Mesendoderm (in vitro differentiated cells): Measurements from ENCODE around the gene ASB5.
"Not testable (repeated sequence)": the region's sequence is repeated elsewhere in the genome, so short reads cannot be mapped to it uniquely, and the experiment has no call there.

Experiments used
- DNase-seq: peaks from one replicate; pipeline ENCODE4 v3.0.0; 2013
- H2AK5ac ChIP-seq: 2 replicates; pipeline ENCODE4 v1.6.1; 2013; ENCODE audit warnings: low read length, inconsistent platforms
- H2BK120ac ChIP-seq: 2 replicates; pipeline ENCODE4 v1.6.1; 2013; ENCODE audit warnings: low read depth, mild to moderate bottlenecking, low read length, moderate library complexity, mixed read lengths
- H2BK15ac ChIP-seq: replicated peaks from 2 replicates; pipeline ENCODE4 v1.6.1; 2013; ENCODE audit warnings: low read depth, mild to moderate bottlenecking, moderate library complexity
- H2BK5ac ChIP-seq: 2 replicates; pipeline ENCODE4 v1.6.1; 2013; ENCODE audit warnings: low read length, inconsistent platforms
- H3K18ac ChIP-seq: 2 replicates; pipeline ENCODE4 v1.6.1; 2013; ENCODE audit warnings: mild to moderate bottlenecking, low read length, mixed read lengths
- H3K23ac ChIP-seq: one replicate; pipeline ENCODE4 v1.6.1; 2013; ENCODE audit warnings: low read length
- H3K27ac ChIP-seq: 2 replicates; pipeline ENCODE4 v1.5.1; 2013; ENCODE audit warnings: low read depth, mild to moderate bottlenecking, inconsistent platforms, low read length, moderate library complexity
- H3K27me3 ChIP-seq: 2 replicates; pipeline ENCODE4 v1.6.1; 2013; ENCODE audit warnings: low read length, control low read depth, mild to moderate bottlenecking, inconsistent platforms; ENCODE audit not compliant: insufficient read depth, poor library complexity
- H3K36me3 ChIP-seq: 2 replicates; pipeline ENCODE4 v1.6.1; 2013; ENCODE audit warnings: low read length, inconsistent platforms; ENCODE audit not compliant: control insufficient read depth, insufficient read depth
- H3K4ac ChIP-seq: one replicate; pipeline ENCODE4 v1.6.1; 2013; ENCODE audit warnings: low read depth, mild to moderate bottlenecking, low read length, moderate library complexity
- H3K4me1 ChIP-seq: 2 replicates; pipeline ENCODE4 v1.6.1; 2013; ENCODE audit warnings: low read depth, low read length, inconsistent platforms; ENCODE audit not compliant: control insufficient read depth
- H3K4me2 ChIP-seq: 2 replicates; pipeline ENCODE4 v1.6.1; 2013; ENCODE audit warnings: low read length
- H3K4me3 ChIP-seq: 2 replicates; pipeline ENCODE4 v1.5.1; 2013; ENCODE audit warnings: mild to moderate bottlenecking, low read length
- H3K56ac ChIP-seq: one replicate; pipeline ENCODE4 v1.6.1; 2013; ENCODE audit warnings: low read length
- H3K79me1 ChIP-seq: 2 replicates; pipeline ENCODE4 v1.6.1; 2013; ENCODE audit warnings: low read length, inconsistent platforms
- H3K79me2 ChIP-seq: 2 replicates; pipeline ENCODE4 v1.6.1; 2013; ENCODE audit warnings: mild to moderate bottlenecking, low read length; ENCODE audit not compliant: control insufficient read depth, insufficient read depth
- H3K9ac ChIP-seq: 2 replicates; pipeline ENCODE4 v1.6.1; 2013; ENCODE audit warnings: low read length, inconsistent platforms
- H4K5ac ChIP-seq: one replicate; pipeline ENCODE4 v1.6.1; 2013; ENCODE audit warnings: low read length
- H4K8ac ChIP-seq: one replicate; pipeline ENCODE4 v1.6.1; 2013; ENCODE audit warnings: low read depth, mild to moderate bottlenecking, control low read depth, low read length, moderate library complexity
- WGBS: extraction: QIAGEN DNeasy Blood & Tissue Kit; methylation state at CpG from one replicate; pipeline ENCODE4 v1.1.7; 2013; ENCODE audit warnings: low lambda C conversion rate, missing lambda C conversion rate; ENCODE audit not compliant: insufficient coverage; ENCODE audit errors: extremely low coverage; 5-methylcytosine and 5-hydroxymethylcytosine counted together

The ASB5 gene

DNA sequence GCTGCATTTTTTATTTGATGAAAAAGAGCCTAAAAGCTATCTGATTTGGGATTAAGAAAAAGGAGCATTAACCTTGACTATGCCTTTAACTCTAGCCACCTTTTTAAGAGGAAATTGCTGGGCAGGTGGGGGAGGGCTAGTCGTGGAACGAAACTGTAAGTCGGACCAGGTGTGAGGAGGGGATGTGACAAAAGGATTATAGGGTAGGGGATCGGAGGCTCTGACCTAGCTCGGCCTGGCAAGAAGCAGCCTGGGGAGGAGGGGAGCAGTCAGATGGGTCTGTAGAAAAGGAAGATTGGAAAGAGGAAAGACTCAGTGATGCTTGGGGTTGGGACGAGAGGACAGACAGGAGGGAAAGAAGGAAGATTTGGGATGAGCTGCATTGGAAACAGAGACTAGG, 29.6 kb upstream of the ASB5 start:
- H3K36me3 ChIP-seq = no peaks in the 10 kb centered on the region
- WGBS = no CpG with 5 or more reads among the region's 6 CpGs

DNA sequence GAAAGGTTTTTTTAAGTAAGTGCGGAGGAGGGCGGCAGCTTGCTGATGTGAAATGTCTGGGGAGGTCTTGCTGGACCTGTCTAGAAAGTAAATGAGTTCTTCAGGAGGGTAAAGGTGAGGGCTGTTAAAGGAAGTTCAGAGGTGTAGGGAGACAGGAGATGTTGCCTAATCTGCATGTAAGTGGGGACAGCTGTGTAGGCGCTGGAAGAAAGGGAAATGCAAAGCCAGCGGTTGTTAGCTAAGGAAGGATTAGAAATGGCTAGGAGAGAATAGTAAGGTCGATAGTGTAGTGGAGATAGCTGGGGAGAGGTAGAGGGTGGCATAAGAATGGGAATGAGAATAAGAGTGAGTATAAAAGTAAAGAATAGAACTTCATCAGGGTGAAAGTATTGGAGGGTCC, 26.9 kb upstream of the ASB5 start:
- H4K5ac ChIP-seq, H2BK120ac ChIP-seq, H4K8ac ChIP-seq, H2BK15ac ChIP-seq, H3K27me3 ChIP-seq, H3K4ac ChIP-seq, H3K36me3 ChIP-seq, H3K9ac ChIP-seq, H3K27ac ChIP-seq, H3K23ac ChIP-seq, H3K4me1 ChIP-seq, DNase-seq, H3K79me1 ChIP-seq, H2AK5ac ChIP-seq, H3K79me2 ChIP-seq, H3K4me3 ChIP-seq, H2BK5ac ChIP-seq, H3K56ac ChIP-seq, H3K4me2 ChIP-seq, H3K18ac ChIP-seq: not testable (repeated sequence)
- no CpG with 5 or more reads among the region's 5 CpGs for WGBS

More for the DNA sequence above, 29.6 kb upstream of the ASB5 start:
- Histone ChIP-seq H2AK5ac (no peak overlapping the region), H3K4me3 (no peak overlapping the region), H3K18ac (no peak overlapping the region), H3K4me1 (peaks cover 5% of the 10 kb centered on the region), H3K27me3 (no peaks in the 10 kb centered on the region), H3K9ac (no peak overlapping the region), H4K5ac (no peak overlapping the region), H3K4ac (peak overlapping the region; percentile 16), H2BK5ac (no peak overlapping the region), H3K23ac (no peak overlapping the region), H4K8ac (no peak overlapping the region), H3K56ac (peak overlapping the region; percentile 64), H3K4me2 (no peak overlapping the region), H3K79me2 (no peaks in the 10 kb centered on the region), H2BK120ac (no peak overlapping the region), H2BK15ac (no peak overlapping the region), H3K27ac (no peak overlapping the region), H3K79me1 (no peaks in the 10 kb centered on the region)
- DNase-seq = peak; percentile 37

DNA sequence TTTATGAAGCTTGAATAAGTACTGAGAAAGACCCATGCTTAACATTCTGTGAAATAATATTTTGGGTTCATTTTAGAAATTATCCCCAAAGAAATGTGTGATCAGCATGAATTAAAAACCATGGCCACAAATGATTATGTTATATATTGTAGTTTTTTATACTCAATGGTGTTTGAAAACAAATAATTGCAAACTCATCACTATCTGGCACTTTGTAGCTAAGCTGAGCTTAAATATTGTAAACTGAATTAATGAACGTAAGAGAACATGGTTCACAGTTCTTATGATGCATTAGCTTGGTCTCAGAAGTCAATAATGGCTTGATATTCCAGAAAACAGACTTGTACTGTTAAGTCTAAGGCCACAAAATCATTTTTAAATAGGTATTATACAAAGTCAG, 24.6 kb upstream of the ASB5 start:
- H3K4me2 ChIP-seq = no peak overlapping the region
- no peak overlapping the region for H3K9ac ChIP-seq
- H3K36me3 ChIP-seq = no peaks in the 10 kb centered on the region
- no peak overlapping the region for H3K18ac ChIP-seq
- no peak overlapping the region for H3K23ac ChIP-seq
- no peaks in the 10 kb centered on the region for H3K27me3 ChIP-seq
- H3K4ac ChIP-seq = no peak overlapping the region
- no peak overlapping the region for H2BK120ac ChIP-seq
- no peak for DNase-seq
- WGBS = no CpG with 5 or more reads among the region's 1 CpG
- no peak overlapping the region for H2BK15ac ChIP-seq
- H2BK5ac ChIP-seq = no peak overlapping the region
- no peak overlapping the region for H3K56ac ChIP-seq
- no peaks in the 10 kb centered on the region for H3K79me2 ChIP-seq
- no peak overlapping the region for H3K4me3 ChIP-seq
- no peak overlapping the region for H2AK5ac ChIP-seq
- H3K27ac ChIP-seq = no peak overlapping the region
- no peak overlapping the region for H4K5ac ChIP-seq
- H3K4me1 ChIP-seq = no peaks in the 10 kb centered on the region
- no peak overlapping the region for H4K8ac ChIP-seq
- no peaks in the 10 kb centered on the region for H3K79me1 ChIP-seq

DNA sequence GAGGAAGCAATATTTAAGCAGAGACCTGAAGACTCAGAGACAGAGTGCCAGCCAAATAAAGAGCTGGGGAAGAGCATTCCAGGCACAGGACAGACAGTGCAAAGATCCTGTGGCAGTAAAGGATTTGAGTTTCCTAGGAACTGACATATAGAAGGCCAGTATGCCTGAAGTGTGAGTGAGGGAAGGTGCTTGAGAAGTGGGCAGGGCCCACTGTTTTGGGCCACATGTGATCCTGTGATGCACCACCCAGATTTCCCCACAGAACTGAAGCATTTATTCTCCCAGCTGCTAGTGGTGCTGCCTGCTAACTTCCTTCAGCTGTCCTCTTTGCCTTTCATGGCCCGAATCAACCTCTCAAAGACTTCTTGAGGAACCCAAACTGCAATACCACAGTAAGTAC, 23.9 kb upstream of the ASB5 start:
- Histone ChIP-seq H3K9ac (no peak overlapping the region), H2BK15ac (no peak overlapping the region), H3K79me1 (no peaks in the 10 kb centered on the region), H3K27ac (no peak overlapping the region), H3K23ac (no peak overlapping the region), H2BK120ac (no peak overlapping the region), H3K4me1 (no peaks in the 10 kb centered on the region), H2BK5ac (no peak overlapping the region), H2AK5ac (no peak overlapping the region), H3K79me2 (no peaks in the 10 kb centered on the region), H3K36me3 (no peaks in the 10 kb centered on the region), H3K4ac (no peak overlapping the region), H3K56ac (peak overlapping the region; percentile 8), H3K27me3 (no peaks in the 10 kb centered on the region), H3K4me3 (no peak overlapping the region), H3K18ac (no peak overlapping the region), H4K5ac (no peak overlapping the region), H3K4me2 (no peak overlapping the region), H4K8ac (no peak overlapping the region)
- no peak for DNase-seq
- no CpG with 5 or more reads among the region's 1 CpG for WGBS

DNA sequence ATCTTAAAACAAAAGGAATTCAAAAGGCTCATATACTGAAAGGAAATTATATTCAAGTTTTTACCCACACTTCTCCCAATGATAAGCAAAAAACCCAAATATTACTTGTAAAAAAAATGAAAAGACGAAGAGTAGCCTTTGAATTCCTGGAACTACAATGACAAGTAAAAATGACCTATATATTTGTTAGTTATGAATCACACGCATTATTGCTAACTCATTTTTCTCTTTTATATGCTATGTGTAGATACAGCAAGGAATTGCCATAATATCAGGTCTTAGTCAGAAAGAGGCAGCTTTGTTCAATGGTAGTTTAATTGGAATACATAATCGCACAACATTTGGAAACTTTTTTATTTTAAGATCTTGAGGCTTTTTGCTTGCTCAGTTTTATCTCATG, 22.7 kb upstream of the ASB5 start:
- Histone ChIP-seq H2BK120ac (no peak overlapping the region), H4K8ac (no peak overlapping the region), H2BK15ac (no peak overlapping the region), H3K4me1 (no peaks in the 10 kb centered on the region), H4K5ac (no peak overlapping the region), H3K36me3 (no peaks in the 10 kb centered on the region), H3K27ac (no peak overlapping the region), H3K9ac (no peak overlapping the region), H3K18ac (no peak overlapping the region), H3K23ac (no peak overlapping the region), H3K27me3 (no peaks in the 10 kb centered on the region), H3K4me2 (no peak overlapping the region), H2BK5ac (no peak overlapping the region), H2AK5ac (no peak overlapping the region), H3K4ac (no peak overlapping the region), H3K79me2 (no peaks in the 10 kb centered on the region), H3K4me3 (no peak overlapping the region), H3K79me1 (no peaks in the 10 kb centered on the region), H3K56ac (no peak overlapping the region)
- DNase-seq = no peak
- WGBS = no CpG with 5 or more reads among the region's 3 CpGs

DNA sequence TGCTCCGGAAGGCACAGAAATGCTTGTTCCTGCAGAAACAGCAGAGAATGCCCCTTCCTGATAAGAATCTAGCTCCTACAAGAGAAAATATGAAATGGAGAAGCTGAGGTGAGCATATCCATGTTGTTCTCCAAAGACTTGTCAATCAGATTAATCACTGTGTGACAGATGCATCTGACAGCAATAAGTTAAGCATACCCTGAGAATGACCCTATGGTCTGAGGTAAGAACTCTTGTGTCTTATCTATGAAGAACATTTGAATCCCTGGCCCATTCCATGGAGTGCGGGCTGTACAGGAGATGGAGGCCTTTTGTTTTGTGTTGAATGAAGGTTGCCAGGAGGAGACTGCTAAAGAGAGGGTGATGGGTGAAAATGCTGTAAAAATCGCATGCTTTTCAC, 21.5 kb upstream of the ASB5 start:
- H3K27ac ChIP-seq = no peak overlapping the region
- H3K23ac ChIP-seq = no peak overlapping the region
- no peaks in the 10 kb centered on the region for H3K4me1 ChIP-seq
- H3K4me3 ChIP-seq = no peak overlapping the region
- H3K4ac ChIP-seq = no peak overlapping the region
- no peak overlapping the region for H2BK15ac ChIP-seq
- no peaks in the 10 kb centered on the region for H3K27me3 ChIP-seq
- no peak overlapping the region for H2BK5ac ChIP-seq
- H3K79me1 ChIP-seq = no peaks in the 10 kb centered on the region
- no peak overlapping the region for H3K9ac ChIP-seq
- H2BK120ac ChIP-seq = no peak overlapping the region
- no peak overlapping the region for H4K8ac ChIP-seq
- no peaks in the 10 kb centered on the region for H3K79me2 ChIP-seq
- no peaks in the 10 kb centered on the region for H3K36me3 ChIP-seq
- H3K56ac ChIP-seq = no peak overlapping the region
- H2AK5ac ChIP-seq = no peak overlapping the region
- no CpG with 5 or more reads among the region's 3 CpGs for WGBS
- no peak overlapping the region for H3K4me2 ChIP-seq
- no peak for DNase-seq
- no peak overlapping the region for H4K5ac ChIP-seq
- H3K18ac ChIP-seq = no peak overlapping the region
